HG03196 (cell line): ENCODE data around the gene MEF2A.
A peak's percentile ranks its signal among the peaks of the same experiment; 100 is the strongest.

Experiments
- ATAC-seq: cut with Tn5 transposase; IDR thresholded peaks from one replicate; pipeline ENCODE4 v1.9.1; 2021; ENCODE audit not compliant: unreplicated experiment

Gene MEF2A

DNA sequence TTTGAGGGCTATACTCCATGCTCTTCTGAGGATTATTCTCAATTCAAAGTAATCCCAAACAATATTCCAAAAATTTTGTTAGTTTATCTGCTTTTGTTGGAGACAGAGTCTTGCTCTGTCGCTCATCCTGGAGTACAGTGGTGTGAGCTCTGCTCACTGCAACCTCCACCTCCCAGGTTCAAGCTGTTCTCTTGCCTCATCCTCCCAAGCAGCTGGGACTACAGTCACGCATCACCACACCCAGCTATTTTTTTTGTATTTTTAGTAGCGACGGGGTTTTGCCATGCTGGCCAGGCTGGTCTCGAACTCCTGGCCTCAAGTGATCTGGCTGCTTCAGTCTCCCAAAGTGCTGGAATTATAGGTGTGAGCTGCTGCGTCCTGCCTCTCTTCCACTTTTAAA, 39.1 kb downstream of the MEF2A start:
- ATAC-seq, result no peak

DNA sequence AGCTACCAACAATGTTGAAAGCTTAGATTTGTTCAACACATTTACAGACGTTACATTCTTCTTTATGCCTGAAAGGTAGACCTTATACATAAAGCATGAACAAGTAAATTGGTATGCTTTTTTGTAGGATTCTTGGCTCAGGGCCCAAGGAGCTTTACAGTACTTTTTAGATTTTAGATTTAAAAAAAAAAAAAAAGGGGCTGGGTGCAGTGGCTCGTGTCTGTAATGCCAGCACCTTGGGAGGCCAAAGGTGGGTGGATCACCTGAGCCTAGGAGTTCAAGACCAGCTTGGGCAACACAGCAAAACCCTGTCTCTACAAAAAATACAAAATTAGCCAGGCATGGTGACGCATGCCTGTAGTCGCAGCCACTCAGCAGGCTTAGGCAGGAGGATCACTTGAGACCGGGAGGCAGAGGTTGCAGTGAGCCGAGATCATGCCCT, 39.7 kb downstream of the MEF2A start:
- ATAC-seq, result no peak

DNA sequence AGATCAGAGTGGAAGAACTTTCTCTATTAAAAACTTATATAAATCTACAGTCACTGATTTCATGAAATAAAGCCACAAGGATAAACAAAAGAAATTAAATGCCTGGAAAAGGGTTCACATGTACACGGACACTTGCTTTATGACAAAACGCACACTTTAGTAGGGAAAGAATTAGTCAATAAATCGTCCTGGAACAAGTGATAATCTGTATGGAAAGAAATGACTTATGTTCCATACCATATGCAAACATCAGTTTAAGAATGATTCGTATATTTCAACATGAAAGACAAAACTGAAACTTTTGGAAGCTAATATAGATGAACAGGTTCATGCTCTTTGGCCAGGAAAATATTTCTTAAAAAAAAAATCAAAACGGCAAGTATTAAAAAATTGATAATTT, 40.2 kb downstream of the MEF2A start:
- no peak for ATAC-seq

DNA sequence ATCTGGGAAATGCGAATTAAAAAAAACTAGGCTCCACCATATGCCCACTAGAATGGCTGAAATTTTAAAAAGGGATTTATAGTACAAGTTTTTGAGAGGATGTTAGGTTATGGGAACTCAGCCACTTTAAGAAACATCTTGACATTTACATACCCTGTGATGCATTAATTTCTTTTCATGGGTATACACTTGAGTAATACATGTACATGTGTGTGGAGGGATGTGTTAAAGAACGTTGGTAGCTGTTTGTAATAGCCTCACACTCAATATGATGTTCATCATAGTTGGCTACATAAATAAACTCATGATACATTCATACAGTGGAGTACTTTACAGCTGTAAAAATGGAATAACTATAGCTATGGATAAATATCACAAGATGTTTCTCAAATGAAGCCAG, 40.9 kb downstream of the MEF2A start:
- ATAC-seq, result no peak

DNA sequence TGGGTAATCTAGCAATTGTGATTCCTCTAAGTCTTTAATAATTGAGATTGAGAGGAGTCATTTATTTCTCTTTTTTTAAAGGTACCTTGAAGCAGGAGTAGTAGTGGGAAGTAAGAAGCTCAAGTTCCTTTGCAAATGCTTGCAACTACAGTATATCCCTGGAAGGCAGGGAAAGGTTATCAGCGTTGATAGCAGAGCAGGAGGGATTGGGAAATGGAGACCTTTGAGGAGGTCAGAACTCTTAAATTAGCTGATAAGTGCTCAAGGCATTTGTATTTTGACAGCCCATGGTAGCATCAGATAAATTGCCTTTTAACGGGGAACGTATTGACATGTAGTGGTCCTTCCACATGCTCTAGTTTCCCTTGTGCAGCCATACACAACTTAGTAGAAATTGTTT, 47.7 kb downstream of the MEF2A start:
- ATAC-seq, result no peak

DNA sequence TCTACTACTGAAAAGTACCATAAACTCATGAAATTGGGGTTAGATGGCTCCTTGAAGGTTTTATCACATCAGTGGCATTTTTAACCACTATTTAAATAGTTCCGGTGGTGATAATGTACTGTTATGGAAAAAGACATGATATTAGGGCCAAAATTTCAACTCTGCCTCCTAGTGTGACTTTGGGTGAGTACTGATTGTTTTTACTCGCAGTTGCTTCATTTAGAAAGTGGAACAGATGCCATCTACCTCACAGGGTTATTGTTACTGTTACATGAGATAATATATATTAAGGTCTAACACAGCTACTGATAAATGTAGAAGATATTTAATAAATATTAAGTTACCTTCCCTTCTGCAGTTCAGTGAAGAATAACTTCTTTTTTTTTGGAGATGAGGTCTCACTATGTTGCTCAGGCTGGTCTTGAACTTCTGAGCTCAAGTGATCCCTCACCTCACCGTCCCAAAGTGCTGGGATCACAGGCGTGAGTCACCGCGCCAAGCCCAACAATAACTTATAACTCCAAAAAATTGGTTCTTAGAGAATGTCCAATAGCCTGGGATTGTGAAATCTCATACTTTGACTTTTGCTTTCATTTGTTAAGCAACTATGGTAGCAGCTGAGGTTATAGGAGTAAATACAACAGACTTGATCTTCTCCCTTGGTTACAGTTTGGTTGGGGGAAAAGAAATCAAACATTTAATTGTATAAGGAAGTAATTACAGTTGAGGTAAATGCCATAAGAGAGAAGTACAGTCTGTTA, 48.3 kb downstream of the MEF2A start:
- ATAC-seq, result no peak

DNA sequence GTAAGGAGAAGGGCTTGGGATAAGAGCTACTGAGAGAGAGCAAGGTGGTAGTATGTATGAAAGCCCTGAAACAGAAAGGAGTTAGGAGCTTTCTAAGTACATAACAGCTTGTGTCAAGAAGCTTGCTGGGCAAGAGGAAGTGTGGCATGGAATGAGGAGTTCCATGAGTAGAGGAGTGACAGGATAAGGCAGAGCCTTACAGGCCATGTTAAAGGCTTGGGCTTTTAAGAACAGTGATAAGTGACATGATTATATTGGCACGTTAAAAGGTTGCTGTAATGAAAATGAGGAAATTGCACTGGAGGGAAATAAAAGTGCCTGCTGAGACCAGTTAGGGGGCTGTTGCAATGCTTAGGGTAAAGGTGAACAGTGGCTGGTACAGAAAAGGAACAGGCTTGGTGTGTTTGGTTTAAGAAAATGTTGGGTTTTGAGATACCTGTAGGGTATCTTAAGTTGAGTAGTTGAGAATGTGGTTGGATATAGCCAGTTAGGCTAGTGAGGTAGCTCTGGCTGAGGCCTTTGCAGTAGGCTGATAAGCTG, 49.0 kb downstream of the MEF2A start:
- no peak for ATAC-seq

DNA sequence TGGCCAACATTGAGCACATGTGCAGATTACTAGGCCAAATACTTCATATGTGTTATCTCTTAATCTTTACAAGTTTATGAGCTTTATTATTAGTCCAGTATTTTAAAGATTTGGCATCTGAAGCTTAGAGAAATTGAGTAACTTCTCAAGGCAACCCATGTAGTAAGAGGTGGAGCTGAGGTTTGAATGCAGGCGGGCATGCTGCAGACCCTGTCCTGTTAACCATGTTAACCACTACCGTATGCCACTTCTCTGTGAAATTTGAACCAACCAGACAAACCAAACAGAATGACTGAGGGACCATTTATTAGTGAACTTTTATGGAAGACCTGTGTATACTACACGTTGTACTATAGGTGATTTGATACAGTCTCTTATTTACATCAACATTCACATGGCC, 49.7 kb downstream of the MEF2A start:
- ATAC-seq, result no peak

DNA sequence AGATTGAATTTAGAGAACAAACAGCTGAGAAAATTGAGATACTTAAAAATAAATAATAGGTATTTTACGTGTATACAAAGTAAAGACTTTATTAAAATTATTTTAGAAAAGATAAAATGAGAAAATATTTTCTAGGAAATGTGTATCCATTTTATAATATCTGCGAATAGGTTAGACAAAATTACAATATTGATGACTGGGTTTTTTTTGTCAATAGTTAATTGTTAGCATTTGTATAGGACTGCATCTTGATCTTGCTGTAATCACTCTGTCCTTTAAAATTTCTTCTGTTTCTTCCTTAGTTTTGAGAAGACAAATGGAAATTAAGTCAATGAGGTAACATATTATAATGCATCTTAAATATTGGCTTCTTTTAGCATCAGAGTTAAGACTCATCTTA, 50.3 kb downstream of the MEF2A start:
- no peak for ATAC-seq

DNA sequence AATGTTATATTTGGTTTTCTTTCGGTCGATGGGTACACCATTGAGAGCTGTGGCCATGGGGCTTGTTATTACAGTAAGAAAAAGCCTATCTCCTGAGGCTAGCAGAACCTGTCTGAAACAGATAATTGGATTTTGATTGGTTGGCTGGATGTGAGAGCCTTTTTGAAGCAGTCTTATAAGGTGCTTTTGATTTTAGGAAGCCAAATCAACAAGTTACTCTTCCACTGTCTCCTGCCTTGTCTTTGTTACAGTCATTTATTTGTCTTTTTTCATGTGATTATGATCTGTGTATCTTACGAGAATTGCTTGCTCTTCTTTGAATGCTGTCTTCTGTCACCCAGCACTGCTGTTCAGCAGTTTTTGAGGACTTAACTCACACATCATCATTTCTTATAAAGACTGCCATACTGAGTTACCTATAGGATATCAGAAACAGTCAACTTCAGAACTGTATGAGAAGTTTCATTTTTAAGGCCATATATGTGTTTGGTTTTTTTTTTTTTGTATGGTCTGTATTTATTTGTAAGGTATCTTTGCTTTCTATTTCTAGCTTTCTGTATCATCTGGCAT, 51.1 kb downstream of the MEF2A start:
- ATAC-seq, result no peak

DNA sequence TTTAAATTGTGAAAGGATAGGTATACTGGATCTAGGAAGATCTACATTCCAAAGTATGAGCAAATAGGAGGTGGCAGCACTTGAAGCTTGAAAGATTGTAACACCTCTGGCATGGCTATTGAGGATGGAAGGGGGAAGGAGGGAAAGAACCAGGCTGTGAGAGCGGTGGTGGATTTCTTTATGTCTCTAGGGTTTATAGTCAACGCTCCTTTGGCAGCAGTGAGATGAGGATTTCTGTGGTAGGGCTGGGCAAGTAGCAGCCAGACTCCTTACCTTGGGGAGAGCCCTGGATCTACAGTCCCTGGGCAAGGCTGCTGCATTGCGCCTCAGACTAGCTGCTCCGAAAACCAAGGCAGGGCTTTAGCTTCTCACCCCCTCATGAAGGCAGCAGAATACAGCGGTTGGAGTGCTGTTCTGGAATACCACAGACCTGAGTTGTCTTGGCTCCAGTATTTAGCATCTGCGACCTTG, 53.2 kb downstream of the MEF2A start:
- ATAC-seq, result no peak

DNA sequence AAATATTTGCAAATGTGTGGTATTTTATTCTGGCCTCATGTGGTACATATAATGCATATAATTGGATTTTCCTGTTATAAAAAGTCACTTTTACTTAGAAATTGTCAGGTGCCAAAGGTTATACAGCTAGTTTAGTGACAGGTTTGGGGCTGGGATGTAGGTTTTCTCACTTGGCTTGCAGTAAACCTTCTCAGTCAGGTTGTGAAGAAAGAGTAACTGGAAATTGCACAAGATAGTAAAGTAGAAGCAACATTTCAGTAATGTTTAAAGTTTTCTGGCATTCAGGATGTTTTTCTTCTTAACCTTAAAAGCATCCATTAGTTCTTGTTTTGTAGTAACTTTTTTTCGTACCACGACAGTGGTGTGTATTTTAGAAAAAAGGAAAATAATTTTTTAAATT, 53.9 kb downstream of the MEF2A start:
- ATAC-seq, result no peak

DNA sequence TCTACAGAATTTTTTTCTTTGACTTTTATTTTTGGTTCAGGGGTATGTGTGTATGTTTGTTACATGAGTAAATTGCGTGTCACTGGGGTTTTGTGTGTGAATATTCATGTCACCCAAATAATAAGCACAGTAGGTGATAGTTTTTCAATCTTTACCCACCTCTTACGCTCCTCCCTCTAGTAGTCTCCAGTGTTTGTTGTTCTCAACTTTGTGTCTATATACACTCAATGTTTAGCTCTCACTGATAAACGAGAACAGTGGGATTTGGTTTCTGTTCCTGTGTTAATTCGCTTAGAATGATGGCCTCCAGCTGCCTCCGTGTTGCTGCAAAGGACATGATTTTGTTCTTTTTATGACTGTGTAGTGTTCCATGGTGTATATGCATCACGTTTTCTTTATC, 54.4 kb downstream of the MEF2A start:
- ATAC-seq, result no peak

DNA sequence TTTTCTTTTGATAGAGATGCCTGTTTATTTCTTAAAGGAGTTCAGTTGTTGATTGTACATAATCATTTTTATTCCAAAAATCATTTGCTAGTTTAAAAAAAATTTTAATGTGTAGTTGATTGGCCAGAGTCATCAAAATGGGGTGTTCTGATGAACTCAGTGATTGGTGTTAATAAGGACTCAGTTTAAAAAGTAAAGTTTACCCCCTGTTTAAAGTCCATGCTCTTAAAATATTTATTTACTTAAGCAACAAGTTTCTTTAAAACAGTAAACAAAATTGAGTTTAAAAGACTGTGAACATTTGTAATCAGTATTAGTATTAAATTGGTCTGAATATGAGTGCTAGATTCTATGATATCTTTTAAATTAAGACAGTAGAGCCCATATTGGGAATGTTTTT, 56.0 kb downstream of the MEF2A start:
- ATAC-seq, result no peak

DNA sequence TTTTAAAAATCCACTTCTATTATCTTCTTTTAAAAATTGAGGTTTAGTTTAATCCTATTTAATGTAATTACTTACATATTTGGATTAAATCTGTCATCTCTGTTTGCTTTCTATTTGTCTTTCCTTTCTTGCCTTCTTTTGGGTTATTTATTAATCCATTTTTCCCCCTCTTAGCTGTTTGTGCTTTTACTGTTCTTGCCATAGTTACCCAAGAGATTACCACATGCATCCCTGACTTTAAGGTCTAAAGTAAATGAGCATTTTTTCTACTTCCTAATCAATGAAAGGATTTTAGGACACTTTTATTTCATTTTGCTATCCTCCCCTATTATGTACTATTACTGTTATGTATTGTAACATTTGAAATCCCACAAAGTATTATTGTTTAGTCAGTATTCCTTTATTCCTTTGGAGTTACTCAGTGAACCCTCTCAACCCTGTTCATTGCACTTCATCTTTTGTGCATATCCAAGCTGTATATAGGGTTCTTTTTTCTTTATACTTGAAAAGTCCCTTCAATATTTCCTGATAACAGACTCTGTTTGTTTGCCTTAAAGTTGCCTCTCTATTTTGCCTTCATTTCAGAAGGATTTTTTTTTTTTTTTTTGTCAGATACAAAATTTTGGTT, 62.7 kb downstream of the MEF2A start:
- ATAC-seq, result no peak

DNA sequence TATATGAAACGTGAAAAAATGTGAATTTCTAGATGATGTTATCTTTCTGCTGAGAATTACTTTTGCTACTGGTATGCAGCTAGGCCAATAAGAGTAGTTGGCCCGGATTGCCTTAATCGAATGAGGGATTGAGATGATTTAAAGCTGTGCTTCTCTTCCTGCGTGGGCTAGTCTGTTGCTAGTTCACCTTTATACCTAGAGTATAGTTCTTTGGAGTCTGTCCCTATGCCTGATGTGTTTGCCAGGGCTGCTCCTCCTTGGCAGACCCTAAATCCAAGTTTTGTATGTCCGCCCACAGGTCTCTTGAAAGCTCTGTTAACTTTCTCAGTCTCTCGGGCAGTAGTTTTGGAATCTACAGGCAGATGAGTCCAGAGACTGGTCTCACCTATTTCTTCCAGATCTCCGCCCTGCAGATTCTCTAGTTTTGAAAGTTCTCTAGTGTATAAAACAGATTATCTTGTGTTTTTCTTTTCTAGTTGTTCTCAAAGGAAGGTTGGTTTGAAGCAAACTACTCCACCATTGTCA, 64.9 kb downstream of the MEF2A start:
- ATAC-seq, result no peak

DNA sequence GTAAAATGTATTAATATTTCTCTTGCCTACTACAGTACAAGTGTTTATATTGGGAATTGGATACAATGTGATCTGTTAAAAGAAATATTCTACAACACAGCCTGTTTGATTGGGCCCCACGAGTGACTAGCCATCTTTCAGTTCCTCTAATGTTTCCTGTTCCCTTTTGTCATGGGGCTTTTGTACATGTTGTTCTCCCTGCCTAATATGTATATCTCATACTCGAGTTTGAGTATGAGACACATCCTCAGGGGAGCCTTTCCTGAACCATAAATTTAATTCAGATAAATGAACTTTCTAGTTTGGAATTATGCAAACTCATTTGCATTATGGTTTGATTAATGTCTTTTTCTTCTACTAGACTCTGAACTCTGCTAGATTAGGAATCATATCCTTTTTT, 65.5 kb downstream of the MEF2A start:
- ATAC-seq, result peak; percentile 93

DNA sequence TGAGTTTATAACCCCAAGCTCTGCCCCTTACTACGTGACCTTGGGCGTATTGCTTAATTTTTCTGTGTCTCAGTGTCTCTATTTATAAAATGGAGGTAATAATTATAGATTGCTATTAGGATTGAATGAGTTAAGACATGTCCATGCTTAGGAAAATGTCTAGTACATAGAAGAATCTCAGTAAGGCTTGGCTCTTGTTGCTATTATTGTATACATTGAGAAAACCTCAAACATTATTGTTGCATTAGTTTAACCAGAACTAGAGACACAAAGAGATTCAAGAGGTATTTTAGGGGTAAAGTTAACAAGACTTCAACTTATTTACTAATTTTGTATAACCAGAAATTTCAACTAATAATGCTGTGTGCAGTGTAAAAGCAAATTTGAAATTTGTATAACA, 66.7 kb downstream of the MEF2A start:
- ATAC-seq, result no peak

DNA sequence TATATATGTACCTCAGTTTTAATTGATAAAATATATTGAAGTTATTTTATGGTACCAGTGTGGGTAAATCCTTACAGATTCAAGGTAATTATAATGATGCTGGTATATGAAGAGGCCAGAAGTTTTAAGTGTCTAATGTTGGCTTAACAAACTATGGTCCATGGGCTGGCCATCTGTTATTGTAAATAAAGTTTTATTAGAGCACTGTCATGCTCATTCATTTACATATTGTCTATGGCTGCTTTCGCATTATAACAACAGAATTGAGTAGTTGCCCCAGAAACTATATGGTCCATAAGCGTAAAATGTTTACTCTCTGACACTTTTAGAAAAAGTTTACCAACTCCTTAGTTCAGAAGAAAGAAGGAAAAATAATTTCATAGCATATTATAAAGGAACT, 67.9 kb downstream of the MEF2A start:
- ATAC-seq, result no peak

DNA sequence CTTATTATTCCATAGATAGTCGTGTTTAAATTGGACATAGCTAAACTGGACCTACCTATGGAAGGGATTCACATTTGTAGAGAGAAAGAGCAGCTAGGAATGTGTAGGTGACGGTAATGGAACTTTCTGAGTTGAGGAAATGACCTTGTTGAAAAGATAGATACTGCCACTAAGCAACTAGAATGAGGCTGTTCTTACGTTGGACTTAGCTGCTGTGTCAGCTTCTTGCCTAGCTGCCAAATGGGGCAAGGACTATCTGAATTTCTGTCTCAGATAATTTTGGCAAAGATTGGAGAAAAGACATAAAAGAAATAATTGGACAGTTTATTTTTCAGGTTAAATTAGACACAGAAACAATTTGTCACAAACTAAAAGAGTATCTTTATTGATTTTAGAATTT, 68.8 kb downstream of the MEF2A start:
- ATAC-seq, result no peak

DNA sequence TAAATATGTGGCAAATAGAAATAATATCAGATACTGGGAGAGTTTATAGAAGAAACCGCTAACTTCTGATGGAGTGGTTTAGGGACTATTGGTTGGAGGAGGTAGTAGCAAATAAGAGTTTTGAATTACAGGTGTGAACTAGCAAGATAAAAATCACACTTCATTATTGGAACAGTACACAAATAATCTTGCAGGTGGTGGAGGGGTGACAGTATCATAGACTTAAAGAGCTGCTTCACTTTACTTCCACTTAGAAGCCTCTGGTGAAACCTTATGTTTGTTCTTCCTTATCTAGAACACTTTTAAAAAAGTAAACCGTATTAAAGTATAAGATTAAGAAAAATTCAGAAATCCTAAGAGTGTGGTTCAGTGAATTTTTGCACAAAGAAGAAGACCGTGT, 69.4 kb downstream of the MEF2A start:
- ATAC-seq, result no peak

DNA sequence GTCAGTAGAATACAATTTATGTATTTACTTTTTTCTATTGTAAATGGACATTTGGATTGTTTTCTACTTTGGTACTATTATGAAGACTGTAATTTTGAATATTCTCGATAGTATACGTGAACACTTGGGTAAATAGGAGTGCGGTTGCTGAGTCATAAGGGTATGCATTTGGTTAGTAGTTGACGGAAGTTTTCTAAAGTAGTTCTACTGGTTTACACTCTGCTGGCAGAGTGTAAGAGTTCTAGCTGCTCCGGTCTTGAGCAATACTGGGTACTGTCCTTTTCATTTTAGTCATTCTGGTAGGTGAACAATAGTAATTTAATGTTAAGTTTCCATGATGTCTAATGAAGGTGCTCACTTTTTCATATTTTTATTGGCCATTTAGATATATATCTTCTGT, 70.0 kb downstream of the MEF2A start:
- peak; percentile 56 for ATAC-seq
